Neutrophil (primary cell): Measurements from ENCODE around the gene TSPAN10.

Source experiments
- H3K27ac ChIP-seq: fragments of 200-600 bp; sonication (generic); 2 replicates; pipeline ENCODE4 v1.5.1; 2016; ENCODE audit warnings: mild to moderate bottlenecking, moderate library complexity
- H3K27me3 ChIP-seq: fragments of 200-600 bp; sonication (generic); 2 replicates; pipeline ENCODE4 v1.6.0; 2016; ENCODE audit warnings: mild to moderate bottlenecking
- H3K36me3 ChIP-seq: fragments of 200-600 bp; sonication (generic); 2 replicates; pipeline ENCODE4 v1.5.1; 2017
- H3K4me1 ChIP-seq, 2 experiments: fragments of 200-600 bp in 1 of 2; sonication (generic) in 1 of 2; 1 replicate in 1 of 2; 2 replicates in 1 of 2; pipeline versions ENCODE4 v1.5.1 to v1.6.1; 2013 to 2016; ENCODE audit warnings: low read depth in 1 of 2, low read length in 1 of 2, mild to moderate bottlenecking in 1 of 2, moderate library complexity in 1 of 2; ENCODE audit not compliant: control insufficient read depth in 1 of 2, insufficient read depth in 1 of 2
- H3K4me3 ChIP-seq, 2 experiments: fragments of 200-600 bp in 1 of 2; sonication (generic) in 1 of 2; 1 replicate in 1 of 2; 2 replicates in 1 of 2; pipeline ENCODE4 v1.5.1; 2013 to 2016; ENCODE audit warnings: low read depth in 1 of 2, low read length in 1 of 2, mild to moderate bottlenecking in 1 of 2, moderate library complexity in 1 of 2
- H3K9me3 ChIP-seq: fragments of 200-600 bp; sonication (generic); 2 replicates; pipeline ENCODE4 v1.5.1; 2016
- CTCF ChIP-seq: fragments of 200-600 bp; sonication (generic); IDR thresholded peaks from 2 replicates; pipeline ENCODE4 v1.5.1; 2016; ENCODE audit warnings: antibody characterized with exemption

Gene TSPAN10

GRCh38 chr17:81621494-81622130 is 15.4 kb upstream of the TSPAN10 start:
- H3K4me1 ChIP-seq: no peaks in the 10 kb centered on the region
- H3K9me3 ChIP-seq: no peaks in the 10 kb centered on the region
- no peak overlapping the region for H3K4me3 ChIP-seq
- H3K27me3 ChIP-seq: no peaks in the 10 kb centered on the region
- no peak overlapping the region for H3K27ac ChIP-seq
- TF ChIP-seq CTCF: no peak
- H3K36me3 ChIP-seq: peaks cover 74% of the 10 kb centered on the region

- H3K27ac ChIP-seq: no peak overlapping the region
These were observed 6.7 kb upstream of the TSPAN10 start for GRCh38 chr17:81630274-81630673.

GRCh38 chr17:81631482-81631881 is 5.5 kb upstream of the TSPAN10 start:
- peaks cover 34% of the 10 kb centered on the region for H3K36me3 ChIP-seq
- H3K4me3 ChIP-seq: no peak overlapping the region
- peaks cover 12 to 17% of the 10 kb centered on the region in 2 experiments for H3K4me1 ChIP-seq
- no peaks in the 10 kb centered on the region for H3K27me3 ChIP-seq
- H3K9me3 ChIP-seq: no peaks in the 10 kb centered on the region
- H3K27ac ChIP-seq: no peak overlapping the region
- TF ChIP-seq CTCF: no peak

More at GRCh38 chr17:81630274-81630673, 6.7 kb upstream of the TSPAN10 start:
- no peak for TF ChIP-seq CTCF
- no peaks in the 10 kb centered on the region for H3K9me3 ChIP-seq
- no peaks in the 10 kb centered on the region for H3K27me3 ChIP-seq
- no peak overlapping the region for H3K4me3 ChIP-seq
- peaks cover 0 to 5% of the 10 kb centered on the region in 2 experiments for H3K4me1 ChIP-seq
- H3K36me3 ChIP-seq: peaks cover 46% of the 10 kb centered on the region

- no peaks in the 10 kb centered on the region for H3K36me3 ChIP-seq
- H3K4me3 ChIP-seq: peak overlapping the region in 1 of 2 experiments; percentile 68
- H3K9me3 ChIP-seq: no peaks in the 10 kb centered on the region
- H3K27ac ChIP-seq: no peak overlapping the region
- peaks cover 4% of the 10 kb centered on the region for H3K27me3 ChIP-seq
- no peak for TF ChIP-seq CTCF
- peaks cover 19 to 21% of the 10 kb centered on the region in 2 experiments for H3K4me1 ChIP-seq
These were observed 1.6 kb upstream of the TSPAN10 start for GRCh38 chr17:81635431-81635830.

GRCh38 chr17:81635973-81636504 is 957 bp upstream of the TSPAN10 start:
- H3K27me3 ChIP-seq: peaks cover 4% of the 10 kb centered on the region
- no peak for TF ChIP-seq CTCF
- no peaks in the 10 kb centered on the region for H3K36me3 ChIP-seq
- H3K9me3 ChIP-seq: no peaks in the 10 kb centered on the region
- H3K4me1 ChIP-seq: peaks cover 19 to 21% of the 10 kb centered on the region in 2 experiments
- peak overlapping the region; percentile 90 for H3K27ac ChIP-seq
- H3K4me3 ChIP-seq: peak overlapping the region; percentile 68 to 78
